GM12892 (cell line): Measurements from ENCODE around the gene DPP3.

Experiments
- DNase-seq: peaks from one replicate; pipeline ENCODE4 v3.0.0; 2011; ENCODE audit not compliant: insufficient read length
- FAIRE-seq: peaks from 2 replicates; lab custom pipeline; 2011; peaks lifted over from hg19 to GRCh38; lab: Jason Lieb, UNC
- POLR2A ChIP-seq: IDR thresholded peaks from 2 replicates; pipeline ENCODE4 v1.6.1; 2011; ENCODE audit warnings: low read depth, low read length, control low read depth
- POLR2AphosphoS5 ChIP-seq: IDR thresholded peaks from 2 replicates; pipeline ENCODE4 v1.6.1; 2011; ENCODE audit warnings: low read depth, low read length, control low read depth
- TAF1 ChIP-seq: IDR thresholded peaks from 2 replicates; pipeline ENCODE4 v1.6.1; 2011; ENCODE audit warnings: low read depth, mild to moderate bottlenecking, control low read depth, low read length, borderline replicate concordance

DPP3 gene

GRCh38 chr11:66545701-66546367 lies 65.6 kb downstream of the DPP3 start, which contains the start of gene ZDHHC24:
Gene ZDHHC24 (minus strand): TSS chr11:66546048. CDS start chr11:66546003, 45 bp downstream.
- DNase-seq = peak; percentile 96
- FAIRE-seq = peak; percentile 99
- TF ChIP-seq POLR2A (peak; percentile 76), TAF1 (peak; percentile 33; the same call in 1 of the 2 replicates), POLR2AphosphoS5 (peak; percentile 37; the same call in 1 of the 2 replicates)

GRCh38 chr11:66546368-66546965 lies 66.2 kb downstream of the DPP3 start, which contains the start of gene ACTN3:
Gene ACTN3 (plus strand): TSS chr11:66546903. CDS start chr11:66546938, 35 bp downstream.
- DNase-seq (peak; percentile 52), FAIRE-seq (no peak)
- TF ChIP-seq POLR2AphosphoS5 = no peak

- DNase-seq (no peak), FAIRE-seq (peak; percentile 84)
- TF ChIP-seq POLR2AphosphoS5 (no peak), TAF1 (no peak), POLR2A (no peak)
Observed at GRCh38 chr11:66546966-66547661, 66.9 kb downstream of the DPP3 start.

- TF ChIP-seq POLR2A (no peak), POLR2AphosphoS5 (no peak), TAF1 (no peak)
- FAIRE-seq = no peak
- DNase-seq = no peak
Observed at GRCh38 chr11:66547662-66548009, 67.4 kb downstream of the DPP3 start.

- TF ChIP-seq POLR2A (no peak), TAF1 (no peak), POLR2AphosphoS5 (no peak)
- FAIRE-seq (no peak), DNase-seq (no peak)
Observed at GRCh38 chr11:66548041-66548440, 67.8 kb downstream of the DPP3 start.

DNA sequence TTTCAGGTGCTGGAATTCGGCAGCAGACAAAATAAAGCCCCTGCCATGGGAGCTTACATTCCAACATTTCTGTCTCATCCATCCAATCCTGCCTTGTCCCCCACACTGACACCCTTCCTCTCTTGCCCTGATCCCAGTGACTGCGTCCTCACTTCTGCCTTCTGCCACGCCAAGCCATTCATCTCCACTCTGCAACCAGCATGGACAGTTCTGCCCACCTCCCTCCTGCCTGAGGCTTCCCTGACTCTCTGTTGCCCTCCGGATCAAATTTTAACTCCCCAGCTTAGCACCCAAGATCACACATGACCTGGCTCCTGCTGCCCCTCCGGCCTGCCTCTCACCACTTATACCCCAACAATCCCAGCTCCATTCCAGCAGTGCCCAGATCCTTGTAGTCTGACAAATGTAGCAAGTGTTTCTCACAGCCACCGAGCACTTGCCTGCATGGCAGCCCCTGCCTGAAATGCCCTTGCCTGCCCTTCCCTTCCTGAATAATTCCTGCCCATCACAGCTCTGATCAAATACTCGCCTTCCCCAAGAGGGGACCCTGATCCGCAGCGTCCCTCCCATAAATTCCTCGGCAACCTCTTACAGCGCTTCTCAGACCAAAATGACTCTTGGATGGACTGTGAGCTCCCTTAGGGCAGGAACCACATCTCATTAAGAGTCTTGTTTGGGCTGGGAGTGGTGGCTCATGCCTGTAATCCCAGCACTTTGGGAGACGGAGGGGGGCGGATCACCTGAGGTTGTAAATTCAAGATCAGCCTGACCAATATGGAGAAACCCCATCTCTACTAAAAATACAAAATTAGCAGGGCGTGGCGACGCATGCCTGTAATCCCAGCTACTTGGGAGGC lies 68.8 kb downstream of the DPP3 start:
- FAIRE-seq (no peak), DNase-seq (no peak)
- TF ChIP-seq POLR2AphosphoS5 = no peak
- TF ChIP-seq POLR2A = no peak
- no peak for TF ChIP-seq TAF1

GRCh38 chr11:66549696-66550095 lies 69.5 kb downstream of the DPP3 start:
- DNase-seq (no peak), FAIRE-seq (no peak)
- TF ChIP-seq TAF1 (no peak), POLR2AphosphoS5 (no peak), POLR2A (no peak)

GRCh38 chr11:66550887-66551286 lies 70.7 kb downstream of the DPP3 start:
- DNase-seq (no peak), FAIRE-seq (no peak)
- TF ChIP-seq POLR2A (no peak), TAF1 (no peak), POLR2AphosphoS5 (no peak)

GRCh38 chr11:66554602-66555001 lies 74.4 kb downstream of the DPP3 start:
- DNase-seq (no peak), FAIRE-seq (no peak)
- no peak for TF ChIP-seq TAF1
- TF ChIP-seq POLR2AphosphoS5 = no peak
- TF ChIP-seq POLR2A = no peak

DNA sequence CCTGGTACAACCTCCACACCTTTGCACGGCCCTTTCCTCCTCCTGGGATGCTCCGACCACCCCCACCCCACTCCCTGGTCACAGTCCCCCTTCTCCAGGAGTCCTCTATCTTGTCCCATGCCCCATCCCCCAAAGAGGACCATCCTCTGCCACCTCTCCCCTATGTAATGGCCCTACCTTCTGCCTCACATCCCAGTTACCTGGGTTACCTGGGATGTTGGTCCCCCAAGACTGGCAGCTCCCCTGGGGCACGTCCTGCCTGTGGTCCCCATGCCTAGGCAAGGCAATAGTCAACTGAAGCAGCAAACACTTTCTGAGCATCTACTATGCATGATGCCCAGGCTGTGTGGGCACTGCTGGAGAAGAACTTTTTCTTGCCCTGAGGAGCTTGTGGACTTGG lies 75.2 kb downstream of the DPP3 start:
- no peak for FAIRE-seq
- no peak for TF ChIP-seq TAF1
- no peak for TF ChIP-seq POLR2A

DNA sequence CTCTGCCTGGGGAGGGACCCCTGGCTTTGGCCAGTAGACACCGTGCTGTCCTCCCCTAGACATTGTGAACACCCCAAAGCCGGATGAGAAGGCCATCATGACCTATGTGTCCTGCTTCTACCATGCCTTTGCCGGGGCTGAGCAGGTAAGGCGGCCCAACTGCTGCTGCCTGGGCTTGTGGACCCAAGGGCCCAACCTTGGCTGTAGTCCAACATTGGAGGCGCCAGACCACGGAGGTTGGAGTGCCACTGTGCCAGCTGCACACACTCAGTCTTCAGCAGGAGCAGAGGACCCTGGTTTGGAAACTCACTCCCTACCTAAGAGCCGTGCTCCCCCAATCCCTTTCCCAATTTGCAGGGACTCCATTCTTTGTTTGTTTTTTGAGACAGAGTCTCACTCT lies 75.9 kb downstream of the DPP3 start:
- no peak for FAIRE-seq
- no peak for DNase-seq
- TF ChIP-seq POLR2A = no peak
- TF ChIP-seq POLR2AphosphoS5 = no peak
- TF ChIP-seq TAF1 = no peak

More for the DNA sequence above, 75.2 kb downstream of the DPP3 start:
- DNase-seq = no peak
